NB4 (cell line): Measurements from ENCODE around the gene PHACTR1.

Source experiments
- DNase-seq: peaks from one replicate; pipeline ENCODE4 v3.0.0; 2010; ENCODE audit warnings: low read depth
- H3K4me3 ChIP-seq: one replicate; pipeline ENCODE4 v1.5.1; 2011; ENCODE audit warnings: mild to moderate bottlenecking, low read depth, low read length, moderate library complexity
- MYC ChIP-seq: IDR thresholded peaks from 2 replicates; pipeline ENCODE4 v1.6.1; 2011; ENCODE audit warnings: low read depth, low read length
- POLR2A ChIP-seq: IDR thresholded peaks from 2 replicates; pipeline ENCODE4 v1.6.1; 2011; ENCODE audit warnings: mild to moderate bottlenecking; ENCODE audit not compliant: insufficient read length; ENCODE audit errors: extremely low read depth
- TF ChIP-seq, protein P1 (sequence below): IDR thresholded peaks from 2 replicates; pipeline ENCODE4 v1.6.1; 2011; ENCODE audit warnings: low read depth, low read length
- TF ChIP-seq, protein P2 (sequence below): IDR thresholded peaks from one replicate; pipeline ENCODE4 v1.5.1; 2012; ENCODE audit warnings: low read depth, low read length

PHACTR1 gene

DNA sequence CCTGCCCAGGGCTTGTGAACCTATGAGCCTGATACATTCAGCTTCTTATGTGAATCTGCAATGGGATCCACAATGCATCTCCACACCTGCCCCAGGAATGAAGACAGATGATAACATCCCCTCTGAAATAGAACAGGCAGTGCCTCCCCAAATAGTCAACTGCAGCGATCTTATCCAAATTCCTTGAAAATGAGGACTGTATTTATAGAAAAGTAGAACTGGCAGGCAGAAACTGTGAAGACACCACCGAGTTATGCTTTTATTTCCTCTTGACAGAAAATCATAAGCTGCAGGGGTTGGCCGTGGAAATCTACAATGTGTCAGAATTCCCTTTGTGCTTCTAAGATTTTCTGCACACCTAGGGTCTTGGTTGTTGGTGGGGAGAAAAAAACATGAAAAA is 341.5 kb downstream of the PHACTR1 start:
- no peak overlapping the region for H3K4me3 ChIP-seq
- no peak for TF ChIP-seq POLR2A
- TF ChIP-seq, protein P1, sequence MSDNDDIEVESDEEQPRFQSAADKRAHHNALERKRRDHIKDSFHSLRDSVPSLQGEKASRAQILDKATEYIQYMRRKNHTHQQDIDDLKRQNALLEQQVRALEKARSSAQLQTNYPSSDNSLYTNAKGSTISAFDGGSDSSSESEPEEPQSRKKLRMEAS = no peak
- DNase-seq = no peak

DNA sequence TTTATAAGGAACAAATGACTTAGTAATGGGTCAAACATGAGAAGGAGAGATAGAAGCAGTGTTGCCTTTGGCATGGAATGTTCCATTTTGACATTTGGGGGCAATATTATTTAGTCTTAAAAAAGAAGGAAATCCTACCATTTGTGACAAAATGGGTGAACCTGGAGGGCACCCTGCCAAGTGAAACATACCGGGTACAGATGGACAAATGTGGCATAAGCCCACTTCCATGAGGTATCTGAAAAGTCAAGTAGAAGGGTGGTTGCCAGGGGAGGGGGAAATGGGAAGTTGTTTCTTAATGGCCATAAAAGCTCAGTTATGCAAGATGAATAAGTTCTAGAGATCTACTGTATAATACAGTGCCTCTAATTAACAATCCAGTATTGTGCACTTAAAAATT is 342.5 kb downstream of the PHACTR1 start:
- DNase-seq = peak; percentile 11
- TF ChIP-seq MYC (no peak), POLR2A (no peak)
- TF ChIP-seq, protein P2, sequence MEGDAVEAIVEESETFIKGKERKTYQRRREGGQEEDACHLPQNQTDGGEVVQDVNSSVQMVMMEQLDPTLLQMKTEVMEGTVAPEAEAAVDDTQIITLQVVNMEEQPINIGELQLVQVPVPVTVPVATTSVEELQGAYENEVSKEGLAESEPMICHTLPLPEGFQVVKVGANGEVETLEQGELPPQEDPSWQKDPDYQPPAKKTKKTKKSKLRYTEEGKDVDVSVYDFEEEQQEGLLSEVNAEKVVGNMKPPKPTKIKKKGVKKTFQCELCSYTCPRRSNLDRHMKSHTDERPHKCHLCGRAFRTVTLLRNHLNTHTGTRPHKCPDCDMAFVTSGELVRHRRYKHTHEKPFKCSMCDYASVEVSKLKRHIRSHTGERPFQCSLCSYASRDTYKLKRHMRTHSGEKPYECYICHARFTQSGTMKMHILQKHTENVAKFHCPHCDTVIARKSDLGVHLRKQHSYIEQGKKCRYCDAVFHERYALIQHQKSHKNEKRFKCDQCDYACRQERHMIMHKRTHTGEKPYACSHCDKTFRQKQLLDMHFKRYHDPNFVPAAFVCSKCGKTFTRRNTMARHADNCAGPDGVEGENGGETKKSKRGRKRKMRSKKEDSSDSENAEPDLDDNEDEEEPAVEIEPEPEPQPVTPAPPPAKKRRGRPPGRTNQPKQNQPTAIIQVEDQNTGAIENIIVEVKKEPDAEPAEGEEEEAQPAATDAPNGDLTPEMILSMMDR = no peak
- TF ChIP-seq, protein P1 = no peak
- no peak overlapping the region for H3K4me3 ChIP-seq

DNA sequence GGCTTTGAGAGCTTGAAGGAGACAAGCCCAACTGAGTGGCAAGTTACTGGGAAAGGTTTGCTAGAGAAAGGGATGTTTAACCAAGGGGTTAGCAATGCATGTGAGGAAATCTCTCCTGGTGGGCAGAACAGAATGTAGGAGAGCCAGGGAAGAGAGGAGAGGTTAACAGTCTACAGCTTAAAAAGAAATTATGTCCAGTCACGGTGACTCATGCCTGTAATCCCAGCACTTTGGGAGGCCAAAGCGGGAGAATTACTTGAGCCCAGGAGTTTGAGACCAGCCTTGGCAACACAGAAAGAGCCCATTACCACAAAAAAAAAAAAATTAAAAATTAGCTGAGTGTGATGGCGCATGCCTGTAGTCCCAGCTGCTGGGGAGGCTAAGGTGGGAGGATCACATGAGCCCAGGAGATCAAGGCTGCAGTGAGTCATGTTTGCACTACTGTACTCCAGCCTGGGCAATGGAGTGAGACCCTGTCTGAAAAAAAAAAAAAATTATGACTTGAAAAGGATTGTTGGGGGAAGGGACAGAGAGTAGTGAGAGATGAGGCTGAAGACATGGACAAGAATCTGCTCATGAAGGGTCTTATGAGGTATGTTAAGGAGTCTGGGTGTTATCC is 346.8 kb downstream of the PHACTR1 start:
- DNase-seq = no peak
- TF ChIP-seq, protein P1 = no peak
- TF ChIP-seq POLR2A = no peak
- TF ChIP-seq MYC = no peak
- TF ChIP-seq, protein P2 = no peak
- no peak overlapping the region for H3K4me3 ChIP-seq

DNA sequence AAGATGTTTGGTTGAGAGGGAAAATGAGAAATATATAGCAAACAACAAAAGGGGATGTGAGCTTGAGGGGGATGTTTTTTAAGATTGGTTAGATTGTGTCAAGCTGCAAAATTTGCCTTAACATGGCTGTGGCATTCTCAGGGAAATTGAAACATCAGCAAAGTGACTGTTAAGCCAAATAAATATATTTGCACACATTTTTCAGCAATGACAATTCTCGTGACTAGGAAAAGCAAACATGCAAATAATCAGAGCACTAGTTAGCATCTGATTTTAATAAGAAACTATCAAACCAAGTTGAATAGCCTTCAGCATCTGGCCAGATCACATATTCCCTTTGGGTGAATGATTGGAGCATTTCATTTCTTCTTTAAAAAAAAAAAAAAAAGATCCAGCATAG is 349.0 kb downstream of the PHACTR1 start:
- TF ChIP-seq POLR2A = no peak
- TF ChIP-seq, protein P1 = no peak
- DNase-seq = no peak
- H3K4me3 ChIP-seq = no peak overlapping the region

DNA sequence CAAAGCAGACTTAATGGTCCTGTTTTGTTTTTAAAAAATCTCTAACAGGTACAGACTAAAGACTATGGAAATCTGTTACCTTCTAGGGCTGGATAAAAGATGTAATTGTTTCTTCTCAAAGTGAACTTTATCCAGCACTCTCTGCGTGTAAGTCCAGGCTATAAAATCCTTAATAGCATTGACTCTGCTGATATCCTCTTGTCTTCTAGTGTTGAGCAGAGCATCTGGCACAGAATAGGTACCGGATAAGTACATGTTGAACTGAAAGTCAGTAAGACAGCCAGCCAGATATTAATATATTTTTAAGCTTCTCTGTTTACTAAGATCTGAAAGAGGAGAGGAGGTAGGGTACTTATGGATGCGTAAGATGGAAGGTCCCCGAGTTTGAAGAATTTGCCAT is 349.5 kb downstream of the PHACTR1 start:
- TF ChIP-seq MYC (no peak), POLR2A (no peak)
- TF ChIP-seq, protein P2 = no peak
- TF ChIP-seq, protein P1 = no peak
- no peak overlapping the region for H3K4me3 ChIP-seq
- no peak for DNase-seq

DNA sequence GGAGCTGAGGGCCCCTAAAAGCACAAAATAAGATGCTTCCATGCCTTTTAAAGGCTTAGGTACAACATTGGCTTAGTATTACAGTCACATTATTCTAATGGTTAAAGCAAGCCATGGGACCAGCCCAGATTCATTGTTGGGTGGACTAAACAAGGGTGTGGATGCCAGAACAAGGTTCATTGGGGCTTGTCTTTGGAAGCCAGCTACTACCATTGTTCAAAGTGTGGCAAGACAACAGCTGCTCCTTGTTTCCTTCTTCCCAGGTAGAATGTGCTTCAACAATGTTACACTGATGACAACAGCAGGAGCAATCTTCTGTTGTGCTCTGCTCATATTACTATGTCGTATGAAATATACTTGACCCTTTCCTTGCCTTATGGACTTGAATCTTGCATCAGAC is 350.3 kb downstream of the PHACTR1 start:
- no peak overlapping the region for H3K4me3 ChIP-seq
- TF ChIP-seq, protein P1 = no peak
- TF ChIP-seq POLR2A (no peak), MYC (no peak)
- TF ChIP-seq, protein P2 = no peak
- DNase-seq = no peak
